Measurements from ENCODE around the gene MAMDC2.
"Not testable (repeated sequence)": the region's sequence is repeated elsewhere in the genome, so short reads cannot be mapped to it uniquely, and the experiment has no call there.

Gene MAMDC2

DNA sequence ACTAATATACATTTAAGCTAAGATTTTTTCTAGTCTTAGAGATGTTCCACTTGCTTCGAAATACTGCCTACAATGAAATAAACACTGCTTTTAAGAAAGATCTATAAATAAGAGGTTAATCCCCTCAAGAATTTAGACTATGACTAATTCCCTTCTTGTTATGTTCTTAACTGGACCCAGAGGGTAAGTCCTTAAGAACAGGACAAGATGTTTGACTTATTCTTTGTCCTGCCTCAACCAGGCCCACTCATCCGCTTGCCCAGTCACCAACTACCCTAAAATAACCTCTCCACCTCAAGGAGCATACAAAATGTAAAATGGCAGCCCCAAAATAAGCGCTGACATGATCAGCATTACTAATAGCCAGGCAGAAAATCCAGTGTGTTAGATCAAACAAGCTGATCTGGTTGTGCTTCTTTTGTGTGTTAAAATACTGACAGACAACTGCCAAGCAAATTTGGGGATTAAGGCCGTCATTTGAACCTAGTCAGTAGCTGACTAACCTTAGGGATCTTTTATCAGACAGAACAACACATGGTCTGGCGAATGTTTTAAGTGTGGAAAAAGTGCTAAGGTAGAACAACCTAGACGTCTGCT lies 121.5 kb downstream of the MAMDC2 start:
- WGBS: 69% methylated on average over 5 of the region's 6 CpGs
- H3K4me3 ChIP-seq (ENCODE audit: low read length): no peak overlapping the region
- H3K27me3 ChIP-seq (ENCODE audit: insufficient read depth, low read length): no peaks in the 10 kb centered on the region
- H3K4me1 ChIP-seq (ENCODE audit: insufficient read depth, low read length): peaks cover 6% of the 10 kb centered on the region; the same call in 1 of the 2 replicates
- no peaks in the 10 kb centered on the region for H3K36me3 ChIP-seq (ENCODE audit: insufficient read depth, low read length)
- H3K9me3 ChIP-seq (ENCODE audit: insufficient read depth, low read depth, low read length): no peaks in the 10 kb centered on the region
- H3K9ac ChIP-seq (ENCODE audit: low read depth, low read length): no peak overlapping the region
- H3K27ac ChIP-seq (ENCODE audit: low read depth, low read length): no peak overlapping the region

DNA sequence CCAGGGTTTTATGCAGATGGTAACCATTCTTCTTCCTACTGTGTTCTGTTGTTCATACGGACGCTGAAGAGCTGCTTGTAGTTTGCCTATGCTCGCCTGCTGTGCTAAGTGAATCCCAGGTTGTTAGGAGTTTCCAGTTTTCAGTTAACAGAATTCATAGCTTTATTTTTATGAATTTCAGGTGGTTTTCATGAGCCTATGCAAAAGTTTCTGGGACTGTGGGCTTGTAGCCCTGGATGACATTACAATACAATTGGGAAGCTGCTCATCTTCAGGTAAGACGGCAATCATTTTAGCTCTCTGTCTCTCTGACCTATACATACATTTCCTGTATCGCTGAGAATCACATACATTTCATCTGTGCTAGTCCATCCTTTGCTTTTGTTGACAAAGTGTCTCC lies 124.9 kb downstream of the MAMDC2 start:
- H3K4me3 ChIP-seq (ENCODE audit: low read length): no peak overlapping the region
- H3K9me3 ChIP-seq (ENCODE audit: insufficient read depth, low read depth, low read length): no peaks in the 10 kb centered on the region
- peaks cover 6% of the 10 kb centered on the region for H3K36me3 ChIP-seq (ENCODE audit: insufficient read depth, low read length)
- no peak overlapping the region for H3K9ac ChIP-seq (ENCODE audit: low read depth, low read length)
- no peaks in the 10 kb centered on the region for H3K27me3 ChIP-seq (ENCODE audit: insufficient read depth, low read length)
- H3K4me1 ChIP-seq (ENCODE audit: insufficient read depth, low read length): peaks cover 3% of the 10 kb centered on the region; the same call in 1 of the 2 replicates
- no peak overlapping the region for H3K27ac ChIP-seq (ENCODE audit: low read depth, low read length)
- WGBS: 94% methylated on average over 5 of the region's 5 CpGs

DNA sequence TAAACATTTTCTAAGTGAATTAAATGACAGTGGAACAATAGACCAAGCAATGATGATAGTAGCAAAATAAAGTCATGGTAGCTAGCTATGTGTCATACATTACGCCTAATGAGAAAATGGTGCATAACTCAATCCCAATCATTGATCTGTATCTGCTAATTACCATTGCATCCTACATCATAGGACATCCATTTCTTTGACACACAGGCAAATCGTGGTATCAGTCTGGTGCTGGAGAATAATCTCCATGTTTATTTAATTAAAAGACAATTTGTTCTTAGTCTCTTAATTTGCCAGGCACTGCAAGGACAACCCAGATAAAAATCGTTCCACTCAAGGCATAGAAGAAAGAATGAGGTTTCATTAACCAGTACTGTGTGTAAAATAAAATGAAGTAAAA lies 125.6 kb downstream of the MAMDC2 start:
- Histone ChIP-seq H3K27me3 (ENCODE audit: insufficient read depth, low read length) (no peaks in the 10 kb centered on the region), H3K9me3 (ENCODE audit: insufficient read depth, low read depth, low read length) (no peaks in the 10 kb centered on the region), H3K27ac (ENCODE audit: low read depth, low read length) (no peak overlapping the region), H3K36me3 (ENCODE audit: insufficient read depth, low read length) (peaks cover 6% of the 10 kb centered on the region), H3K9ac (ENCODE audit: low read depth, low read length) (no peak overlapping the region), H3K4me3 (ENCODE audit: low read length) (no peak overlapping the region), H3K4me1 (ENCODE audit: insufficient read depth, low read length) (peaks cover 3% of the 10 kb centered on the region; the same call in 1 of the 2 replicates)
- WGBS: 100% methylated on average over 3 of the region's 3 CpGs

DNA sequence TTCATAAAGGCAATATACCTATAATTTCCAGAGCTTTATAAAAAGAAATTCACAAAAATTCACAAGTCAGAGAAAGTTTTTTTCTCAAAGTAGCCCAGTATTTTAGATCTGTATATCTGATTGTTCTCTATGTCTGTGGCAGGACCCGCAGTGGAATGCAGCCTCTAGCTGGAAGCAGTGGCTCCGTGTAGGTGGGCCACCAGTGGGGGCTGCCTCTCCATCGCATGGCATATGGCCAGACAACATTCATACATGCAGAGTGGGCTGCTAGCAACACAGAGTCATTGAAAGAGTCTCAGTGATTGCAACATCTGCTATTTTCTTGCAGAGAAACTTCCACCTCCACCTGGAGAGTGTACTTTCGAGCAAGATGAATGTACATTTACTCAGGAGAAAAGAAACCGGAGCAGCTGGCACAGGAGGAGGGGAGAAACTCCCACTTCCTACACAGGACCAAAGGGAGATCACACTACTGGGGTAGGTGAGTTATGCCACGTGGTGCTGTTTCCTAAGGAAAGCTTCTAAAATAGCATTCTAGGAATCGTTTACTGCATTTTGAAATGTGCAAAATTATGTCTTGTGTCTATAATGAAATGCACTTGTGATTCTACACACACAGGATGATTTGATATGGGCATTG lies 126.6 kb downstream of the MAMDC2 start:
- Histone ChIP-seq H3K9ac (ENCODE audit: low read depth, low read length) (no peak overlapping the region), H3K4me3 (ENCODE audit: low read length) (no peak overlapping the region), H3K36me3 (ENCODE audit: insufficient read depth, low read length) (peaks cover 6% of the 10 kb centered on the region), H3K27me3 (ENCODE audit: insufficient read depth, low read length) (no peaks in the 10 kb centered on the region), H3K9me3 (ENCODE audit: insufficient read depth, low read depth, low read length) (no peaks in the 10 kb centered on the region), H3K27ac (ENCODE audit: low read depth, low read length) (no peak overlapping the region), H3K4me1 (ENCODE audit: insufficient read depth, low read length) (peaks cover 3% of the 10 kb centered on the region; the same call in 1 of the 2 replicates)
- 92% methylated on average over 7 of the region's 7 CpGs for WGBS

DNA sequence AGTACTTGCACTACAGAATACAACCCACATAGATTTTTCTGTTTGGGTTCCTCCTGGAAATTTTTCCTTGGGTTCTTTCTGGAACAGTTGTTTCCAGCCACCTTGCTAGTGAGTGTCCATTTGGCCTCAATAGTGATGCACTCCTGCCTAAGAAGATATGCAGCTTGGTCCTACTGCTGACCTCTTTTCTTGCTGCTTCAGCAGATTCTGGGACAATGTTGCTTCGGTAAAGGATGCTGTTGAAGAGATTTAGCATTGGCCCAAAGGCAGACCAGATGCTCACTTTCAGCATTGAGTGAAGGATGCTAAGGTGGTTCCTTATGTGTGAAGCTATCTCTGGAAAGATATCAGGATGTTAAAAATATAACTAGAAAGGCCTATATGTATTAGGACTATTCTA lies 128.9 kb downstream of the MAMDC2 start:
- H3K9ac ChIP-seq (ENCODE audit: low read depth, low read length): no peak overlapping the region
- WGBS: 97% methylated on average over 1 of the region's 1 CpG
- no peaks in the 10 kb centered on the region for H3K27me3 ChIP-seq (ENCODE audit: insufficient read depth, low read length)
- no peaks in the 10 kb centered on the region for H3K4me1 ChIP-seq (ENCODE audit: insufficient read depth, low read length)
- H3K9me3 ChIP-seq (ENCODE audit: insufficient read depth, low read depth, low read length): no peaks in the 10 kb centered on the region
- no peak overlapping the region for H3K27ac ChIP-seq (ENCODE audit: low read depth, low read length)
- no peak overlapping the region for H3K4me3 ChIP-seq (ENCODE audit: low read length)
- H3K36me3 ChIP-seq (ENCODE audit: insufficient read depth, low read length): peaks cover 6% of the 10 kb centered on the region

GRCh38 chr9:70177121-70177520 lies 133.5 kb downstream of the MAMDC2 start:
- H3K27ac ChIP-seq (ENCODE audit: low read depth, low read length): no peak overlapping the region
- H3K9ac ChIP-seq (ENCODE audit: low read depth, low read length): no peak overlapping the region
- H3K4me3 ChIP-seq (ENCODE audit: low read length): no peak overlapping the region
- 100% methylated on average over 1 of the region's 1 CpG for WGBS
- no peaks in the 10 kb centered on the region for H3K36me3 ChIP-seq (ENCODE audit: insufficient read depth, low read length)
- no peaks in the 10 kb centered on the region for H3K27me3 ChIP-seq (ENCODE audit: insufficient read depth, low read length)
- no peaks in the 10 kb centered on the region for H3K4me1 ChIP-seq (ENCODE audit: insufficient read depth, low read length)
- H3K9me3 ChIP-seq (ENCODE audit: insufficient read depth, low read depth, low read length): no peaks in the 10 kb centered on the region

DNA sequence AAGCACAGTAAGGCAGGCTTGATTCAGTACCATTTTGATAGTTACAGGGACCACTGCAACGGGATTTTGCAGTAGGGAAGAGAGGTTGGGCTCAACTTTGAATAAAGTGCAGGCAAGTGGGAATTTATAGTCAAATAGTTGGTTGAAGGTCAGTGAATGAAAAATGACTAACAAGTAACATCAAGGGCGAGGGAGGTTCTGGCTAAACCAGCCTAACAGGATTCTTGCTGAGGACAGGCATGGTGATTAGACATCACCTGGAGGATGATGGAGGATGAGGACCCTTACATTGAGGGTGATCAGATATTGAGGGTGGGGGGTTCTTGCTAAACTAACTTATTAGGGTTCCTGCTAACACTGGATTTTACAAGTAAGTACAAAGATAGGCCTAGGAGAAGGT lies 149.1 kb downstream of the MAMDC2 start:
- Histone ChIP-seq H3K4me1 (ENCODE audit: insufficient read depth, low read length) (no peaks in the 10 kb centered on the region), H3K9me3 (ENCODE audit: insufficient read depth, low read depth, low read length) (no peaks in the 10 kb centered on the region), H3K27ac (ENCODE audit: low read depth, low read length) (no peak overlapping the region), H3K36me3 (ENCODE audit: insufficient read depth, low read length) (no peaks in the 10 kb centered on the region), H3K4me3 (ENCODE audit: low read length) (no peak overlapping the region), H3K9ac (ENCODE audit: low read depth, low read length) (no peak overlapping the region), H3K27me3 (ENCODE audit: insufficient read depth, low read length) (no peaks in the 10 kb centered on the region)
- WGBS: 91% methylated on average over 2 of the region's 2 CpGs

DNA sequence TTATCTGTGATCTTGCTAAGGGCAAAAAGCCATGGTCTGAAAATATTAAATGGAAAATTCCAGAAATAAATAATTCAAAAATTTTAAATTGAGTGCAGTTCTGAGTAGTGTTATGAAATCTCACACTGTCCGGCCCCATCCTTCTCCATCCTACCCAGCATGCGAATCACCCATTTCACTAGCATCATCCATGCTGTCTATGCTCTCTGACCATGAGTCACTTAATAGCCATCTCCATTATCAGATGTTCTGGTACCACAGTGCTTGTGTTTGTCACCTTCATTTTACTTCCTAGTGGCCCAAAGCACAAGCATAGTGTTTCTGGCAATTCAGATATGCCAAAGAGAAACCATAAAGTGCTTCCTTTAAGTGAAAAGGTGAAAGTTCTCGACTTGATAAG lies 151.8 kb downstream of the MAMDC2 start:
- Histone ChIP-seq H3K27ac (ENCODE audit: low read depth, low read length) (no peak overlapping the region), H3K9me3 (ENCODE audit: insufficient read depth, low read depth, low read length) (no peaks in the 10 kb centered on the region), H3K4me3 (ENCODE audit: low read length) (no peak overlapping the region), H3K9ac (ENCODE audit: low read depth, low read length) (no peak overlapping the region), H3K27me3 (ENCODE audit: insufficient read depth, low read length) (no peaks in the 10 kb centered on the region), H3K36me3 (ENCODE audit: insufficient read depth, low read length) (no peaks in the 10 kb centered on the region), H3K4me1 (ENCODE audit: insufficient read depth, low read length) (no peaks in the 10 kb centered on the region)
- WGBS: 88% methylated on average over 3 of the region's 3 CpGs

DNA sequence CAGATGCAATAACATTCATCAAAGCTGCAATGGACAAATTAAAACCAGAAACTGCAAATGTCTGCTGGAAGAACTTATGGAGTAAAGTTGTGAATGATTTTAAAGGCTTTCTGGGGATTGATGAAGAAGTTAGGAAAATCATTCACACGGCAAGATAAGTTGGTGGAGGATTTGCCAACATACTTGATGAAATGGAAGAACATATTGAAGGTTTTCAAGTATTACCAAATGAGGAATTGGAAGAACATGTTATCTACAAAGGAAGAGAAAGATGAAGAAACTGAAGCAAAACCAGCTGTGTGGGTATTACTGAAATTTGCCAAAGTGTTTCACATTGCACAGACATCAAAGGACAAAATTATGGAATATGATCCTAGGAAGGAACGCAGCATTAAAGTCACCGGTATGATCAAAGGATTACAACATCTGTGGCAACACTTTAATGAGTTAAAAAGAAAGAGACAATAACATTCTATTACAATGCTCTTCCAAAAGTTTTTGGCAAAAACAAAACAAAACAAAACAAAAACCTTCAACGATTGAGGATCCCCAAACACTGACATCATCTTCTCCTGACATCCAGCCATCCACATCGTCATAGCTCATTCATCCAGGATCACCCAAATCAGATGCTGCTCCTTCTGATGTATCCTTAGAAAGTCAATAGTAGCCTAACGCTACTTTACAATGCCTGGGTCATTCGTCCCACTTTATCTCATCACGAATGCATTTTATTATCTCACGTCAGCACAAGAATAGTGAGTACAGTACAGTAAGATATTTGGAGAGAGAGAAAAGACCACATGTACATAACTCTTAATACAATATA lies 153.8 kb downstream of the MAMDC2 start:
- H3K9me3 ChIP-seq (ENCODE audit: insufficient read depth, low read depth, low read length): no peaks in the 10 kb centered on the region
- H3K27me3 ChIP-seq (ENCODE audit: insufficient read depth, low read length): no peaks in the 10 kb centered on the region
- H3K4me3 ChIP-seq (ENCODE audit: low read length): no peak overlapping the region
- 94% methylated on average over 7 of the region's 9 CpGs for WGBS
- H3K9ac ChIP-seq (ENCODE audit: low read depth, low read length): no peak overlapping the region
- H3K36me3 ChIP-seq (ENCODE audit: insufficient read depth, low read length): no peaks in the 10 kb centered on the region
- H3K4me1 ChIP-seq (ENCODE audit: insufficient read depth, low read length): no peaks in the 10 kb centered on the region
- no peak overlapping the region for H3K27ac ChIP-seq (ENCODE audit: low read depth, low read length)

- not testable (repeated sequence) for H3K9me3 ChIP-seq (ENCODE audit: insufficient read depth, low read depth, low read length); H3K27ac ChIP-seq (ENCODE audit: low read depth, low read length); H3K36me3 ChIP-seq (ENCODE audit: insufficient read depth, low read length); H3K27me3 ChIP-seq (ENCODE audit: insufficient read depth, low read length); H3K4me1 ChIP-seq (ENCODE audit: insufficient read depth, low read length)
- WGBS: 72% methylated on average over 16 of the region's 16 CpGs
- Histone ChIP-seq H3K9ac (ENCODE audit: low read depth, low read length) (peak overlapping the region; percentile 63; the same call in 1 of the 2 replicates), H3K4me3 (ENCODE audit: low read length) (peak overlapping the region; percentile 36)
These were observed 161.1 kb downstream of the MAMDC2 start for GRCh38 chr9:70204743-70205142.

- 64% methylated on average over 3 of the region's 3 CpGs for WGBS
- Histone ChIP-seq H3K9ac (ENCODE audit: low read depth, low read length) (no peak overlapping the region), H3K27ac (ENCODE audit: low read depth, low read length) (no peak overlapping the region), H3K4me3 (ENCODE audit: low read length) (no peak overlapping the region), H3K9me3 (ENCODE audit: insufficient read depth, low read depth, low read length) (no peaks in the 10 kb centered on the region), H3K4me1 (ENCODE audit: insufficient read depth, low read length) (peaks cover 7% of the 10 kb centered on the region; the same call in 1 of the 2 replicates), H3K36me3 (ENCODE audit: insufficient read depth, low read length) (no peaks in the 10 kb centered on the region), H3K27me3 (ENCODE audit: insufficient read depth, low read length) (no peaks in the 10 kb centered on the region)
These were observed 161.8 kb downstream of the MAMDC2 start for GRCh38 chr9:70205366-70206020.

Data from HUES64 (cell line).